Nephron (organoid): ENCODE measurements around the gene PDZD2.

ENCODE experiments used
- H3K27ac Mint-ChIP-seq, 3 experiments: 2 replicates each; pipeline ENCODE4 v1.8.0; 2020; ENCODE audit warnings: mixed read lengths in 3 of 3, mild to moderate bottlenecking in 2 of 3, moderate library complexity in 1 of 3
- H3K27me3 Mint-ChIP-seq: 2 replicates; pipeline ENCODE4 v1.8.0; 2021; ENCODE audit warnings: low read depth, mild to moderate bottlenecking, moderate library complexity, mixed read lengths
- H3K36me3 Mint-ChIP-seq: 2 replicates; pipeline ENCODE4 v1.8.0; 2020; ENCODE audit warnings: low read depth, mixed read lengths
- H3K4me1 Mint-ChIP-seq: 2 replicates; pipeline ENCODE4 v1.8.0; 2020; ENCODE audit warnings: mixed read lengths
- H3K4me3 Mint-ChIP-seq, 3 experiments: 2 replicates each; pipeline ENCODE4 v1.8.0; 2020; ENCODE audit warnings: mild to moderate bottlenecking in 3 of 3, mixed read lengths in 3 of 3, moderate library complexity in 2 of 3
- H3K9me3 Mint-ChIP-seq: 2 replicates; pipeline ENCODE4 v1.8.0; 2020; ENCODE audit warnings: mixed read lengths
- TF ChIP-seq, protein P1 (sequence below), 3 experiments: fragments of 200-600 bp; sonication (generic); IDR thresholded peaks; one replicate each; pipeline ENCODE4 v1.5.0; 2021; ENCODE audit warnings: antibody characterized with exemption in 3 of 3; ENCODE audit not compliant: unreplicated experiment in 3 of 3

PDZD2 gene

DNA sequence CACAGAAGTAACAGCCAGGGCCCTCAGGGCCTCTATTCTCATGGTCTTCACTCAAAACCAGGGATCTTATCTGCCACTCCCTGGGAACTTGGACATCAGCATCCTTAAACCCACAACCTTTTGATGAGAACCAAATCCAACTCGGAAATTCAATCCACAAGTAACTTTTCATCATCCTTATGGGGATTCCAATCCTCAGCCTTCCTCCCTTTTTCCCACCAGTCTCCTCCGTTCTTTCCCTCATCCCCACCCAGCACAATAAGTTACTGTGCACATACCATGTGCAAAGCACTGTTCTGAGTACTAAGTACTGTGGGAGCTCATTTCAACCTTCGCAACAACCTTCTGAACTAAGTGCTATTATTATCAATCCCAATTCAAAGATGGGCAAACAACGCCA, 518.1 kb downstream of the PDZD2 start:
- no peaks in the 10 kb centered on the region for H3K9me3 Mint-ChIP-seq
- H3K4me3 Mint-ChIP-seq, result no peak overlapping the region
- peaks cover 16% of the 10 kb centered on the region for H3K36me3 Mint-ChIP-seq
- TF ChIP-seq, protein P1, sequence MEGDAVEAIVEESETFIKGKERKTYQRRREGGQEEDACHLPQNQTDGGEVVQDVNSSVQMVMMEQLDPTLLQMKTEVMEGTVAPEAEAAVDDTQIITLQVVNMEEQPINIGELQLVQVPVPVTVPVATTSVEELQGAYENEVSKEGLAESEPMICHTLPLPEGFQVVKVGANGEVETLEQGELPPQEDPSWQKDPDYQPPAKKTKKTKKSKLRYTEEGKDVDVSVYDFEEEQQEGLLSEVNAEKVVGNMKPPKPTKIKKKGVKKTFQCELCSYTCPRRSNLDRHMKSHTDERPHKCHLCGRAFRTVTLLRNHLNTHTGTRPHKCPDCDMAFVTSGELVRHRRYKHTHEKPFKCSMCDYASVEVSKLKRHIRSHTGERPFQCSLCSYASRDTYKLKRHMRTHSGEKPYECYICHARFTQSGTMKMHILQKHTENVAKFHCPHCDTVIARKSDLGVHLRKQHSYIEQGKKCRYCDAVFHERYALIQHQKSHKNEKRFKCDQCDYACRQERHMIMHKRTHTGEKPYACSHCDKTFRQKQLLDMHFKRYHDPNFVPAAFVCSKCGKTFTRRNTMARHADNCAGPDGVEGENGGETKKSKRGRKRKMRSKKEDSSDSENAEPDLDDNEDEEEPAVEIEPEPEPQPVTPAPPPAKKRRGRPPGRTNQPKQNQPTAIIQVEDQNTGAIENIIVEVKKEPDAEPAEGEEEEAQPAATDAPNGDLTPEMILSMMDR (IDR thresholded peaks at IDR 0.05; ENCODE audit: unreplicated experiment in 3 of 3), result no peak
- H3K27ac Mint-ChIP-seq, result no peak overlapping the region
- no peaks in the 10 kb centered on the region for H3K27me3 Mint-ChIP-seq
- H3K4me1 Mint-ChIP-seq, result peaks cover 16% of the 10 kb centered on the region

DNA sequence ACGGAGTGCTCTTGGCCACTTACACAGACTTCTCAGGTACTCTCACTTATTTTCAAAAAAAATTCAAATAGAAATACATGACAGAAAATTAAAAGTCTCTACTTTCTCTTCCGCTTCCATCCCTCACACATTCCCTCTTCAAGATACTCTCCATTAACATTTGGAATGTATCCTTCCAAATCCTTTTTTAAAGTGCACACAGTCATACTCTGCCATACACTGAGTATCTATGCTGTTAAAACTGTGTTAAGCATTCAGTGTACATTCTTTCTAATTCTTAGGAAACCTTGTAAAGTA, 519.7 kb downstream of the PDZD2 start:
- peaks cover 10% of the 10 kb centered on the region for H3K4me1 Mint-ChIP-seq
- H3K36me3 Mint-ChIP-seq, result peaks cover 15% of the 10 kb centered on the region
- no peak overlapping the region for H3K4me3 Mint-ChIP-seq
- TF ChIP-seq, protein P1 (IDR thresholded peaks at IDR 0.05; ENCODE audit: unreplicated experiment in 3 of 3), result no peak
- no peak overlapping the region for H3K27ac Mint-ChIP-seq
- H3K9me3 Mint-ChIP-seq, result no peaks in the 10 kb centered on the region
- no peaks in the 10 kb centered on the region for H3K27me3 Mint-ChIP-seq

DNA sequence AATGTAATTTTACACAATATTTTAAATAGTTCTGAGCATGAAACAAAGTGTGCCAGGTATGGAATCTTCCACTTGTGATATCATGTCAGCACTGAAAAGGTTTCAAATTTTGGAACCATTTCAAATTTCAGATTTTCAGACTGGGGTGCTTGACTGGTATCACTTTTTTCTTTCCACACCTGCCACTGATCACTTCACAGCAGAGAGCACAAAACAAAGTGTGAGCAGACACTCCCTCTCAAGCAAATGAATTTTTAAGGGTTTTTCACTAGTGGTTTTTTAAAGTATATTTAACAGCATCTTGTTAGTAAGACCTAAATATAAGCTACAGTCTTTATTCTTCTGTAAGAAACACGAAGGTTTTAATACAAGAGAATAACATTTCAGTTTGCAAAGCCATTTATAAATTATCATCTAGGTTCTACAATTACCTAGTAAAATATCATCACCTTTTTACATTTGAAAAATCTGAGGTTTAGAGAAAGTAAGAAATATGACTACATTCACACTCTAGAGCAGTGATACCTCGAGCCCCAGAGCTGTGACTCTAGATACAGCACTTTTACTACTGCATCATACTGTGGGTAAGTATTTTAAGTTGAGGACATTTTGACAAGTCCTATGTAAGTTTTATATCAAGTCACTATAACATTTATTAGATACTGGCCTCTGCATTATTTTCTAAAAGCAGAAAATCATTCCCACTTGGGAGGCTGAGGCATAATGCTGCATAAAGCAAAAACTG, 520.6 kb downstream of the PDZD2 start:
- H3K27ac Mint-ChIP-seq, result no peak overlapping the region
- H3K4me1 Mint-ChIP-seq, result peaks cover under 1% of the 10 kb centered on the region
- H3K4me3 Mint-ChIP-seq, result no peak overlapping the region
- H3K9me3 Mint-ChIP-seq, result no peaks in the 10 kb centered on the region
- TF ChIP-seq, protein P1 (IDR thresholded peaks at IDR 0.05; ENCODE audit: unreplicated experiment in 3 of 3), result no peak
- H3K27me3 Mint-ChIP-seq, result no peaks in the 10 kb centered on the region
- H3K36me3 Mint-ChIP-seq, result peaks cover 17% of the 10 kb centered on the region

DNA sequence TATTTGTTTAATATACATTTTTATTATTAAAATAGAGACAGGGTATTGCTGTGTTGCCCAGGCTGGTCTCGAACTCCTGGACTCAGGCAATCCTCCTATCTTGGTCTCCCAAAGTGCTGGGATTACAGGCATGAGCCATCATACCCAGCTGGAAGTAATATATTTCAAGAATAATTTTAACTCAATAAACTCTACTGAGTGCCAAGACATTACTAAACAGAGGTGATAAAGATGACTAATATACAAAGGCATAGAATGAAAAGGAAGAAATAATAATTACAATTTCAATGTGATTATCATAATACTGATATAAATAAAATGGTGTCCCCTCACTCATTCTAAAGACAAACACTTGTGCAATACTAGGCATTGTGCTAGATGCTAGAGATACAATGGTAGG, 521.3 kb downstream of the PDZD2 start:
- TF ChIP-seq, protein P1 (IDR thresholded peaks at IDR 0.05; ENCODE audit: unreplicated experiment in 3 of 3), result no peak

More for the DNA sequence above, 521.3 kb downstream of the PDZD2 start:
- Mint-ChIP-seq H3K36me3 (peaks cover 17% of the 10 kb centered on the region), H3K4me1 (no peaks in the 10 kb centered on the region), H3K27ac (no peak overlapping the region), H3K4me3 (no peak overlapping the region), H3K27me3 (no peaks in the 10 kb centered on the region), H3K9me3 (no peaks in the 10 kb centered on the region)
